ENCODE data around the gene SLC4A3.

Gene SLC4A3

GRCh38 chr2:219656526-219656925, 29.1 kb downstream of the SLC4A3 start (continued):
- TF ChIP-seq, protein P1, sequence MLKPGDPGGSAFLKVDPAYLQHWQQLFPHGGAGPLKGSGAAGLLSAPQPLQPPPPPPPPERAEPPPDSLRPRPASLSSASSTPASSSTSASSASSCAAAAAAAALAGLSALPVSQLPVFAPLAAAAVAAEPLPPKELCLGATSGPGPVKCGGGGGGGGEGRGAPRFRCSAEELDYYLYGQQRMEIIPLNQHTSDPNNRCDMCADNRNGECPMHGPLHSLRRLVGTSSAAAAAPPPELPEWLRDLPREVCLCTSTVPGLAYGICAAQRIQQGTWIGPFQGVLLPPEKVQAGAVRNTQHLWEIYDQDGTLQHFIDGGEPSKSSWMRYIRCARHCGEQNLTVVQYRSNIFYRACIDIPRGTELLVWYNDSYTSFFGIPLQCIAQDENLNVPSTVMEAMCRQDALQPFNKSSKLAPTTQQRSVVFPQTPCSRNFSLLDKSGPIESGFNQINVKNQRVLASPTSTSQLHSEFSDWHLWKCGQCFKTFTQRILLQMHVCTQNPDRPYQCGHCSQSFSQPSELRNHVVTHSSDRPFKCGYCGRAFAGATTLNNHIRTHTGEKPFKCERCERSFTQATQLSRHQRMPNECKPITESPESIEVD (tag by site-specific recombination; IDR thresholded peaks at IDR 0.05) = no peak
- TF ChIP-seq ZSCAN5A (tag by site-specific recombination; IDR thresholded peaks at IDR 0.05) (no peak), ZNF610 (tag by site-specific recombination; IDR thresholded peaks at IDR 0.05; ENCODE audit: borderline replicate concordance) (no peak), SETDB1 (IDR thresholded peaks at IDR 0.05; ENCODE audit: insufficient read length, low read length) (peak; percentile 52)

- Histone ChIP-seq H3K27ac (ENCODE audit: extremely low read depth, low read depth, low read length) (no peak overlapping the region), H3K9me3 (ENCODE audit: control insufficient read depth, insufficient read depth, low read depth, low read length) (no peaks in the 10 kb centered on the region), H3K36me3 (ENCODE audit: control insufficient read depth in 2 of 2, insufficient read depth in 1 of 2, low read length in 2 of 2) (no peaks in the 10 kb centered on the region), H3K4me3 (ENCODE audit: low read depth, low read length) (no peak overlapping the region), H3K4me1 (ENCODE audit: control insufficient read depth, insufficient read depth, low read length) (no peaks in the 10 kb centered on the region)
- POLR2A ChIA-PET = no interaction called here
- CTCF ChIA-PET = interaction anchor here (0.6 to 2.6 kb wide), 2 partner anchors 16 to 633 kb away, joined by 4 to 9 read pairs; no protein-coding TSS in a partner anchor
- TF ChIP-seq ZNF518A (tag by site-specific recombination; conservative IDR thresholded peaks at IDR 0.05; ENCODE audit: low read depth) = no peak
- TF ChIP-seq ZNF654 (tag by site-specific recombination; IDR thresholded peaks at IDR 0.05; ENCODE audit: low read depth) = no peak
- TF ChIP-seq ZBTB44 (tag by site-specific recombination; IDR thresholded peaks at IDR 0.05) = no peak
- no peak for TF ChIP-seq ZNF830 (tag by site-specific recombination; IDR thresholded peaks at IDR 0.05; ENCODE audit: low read depth)
- no peak for TF ChIP-seq OSR2 (tag by site-specific recombination; IDR thresholded peaks at IDR 0.05)
- TF ChIP-seq, protein P2, sequence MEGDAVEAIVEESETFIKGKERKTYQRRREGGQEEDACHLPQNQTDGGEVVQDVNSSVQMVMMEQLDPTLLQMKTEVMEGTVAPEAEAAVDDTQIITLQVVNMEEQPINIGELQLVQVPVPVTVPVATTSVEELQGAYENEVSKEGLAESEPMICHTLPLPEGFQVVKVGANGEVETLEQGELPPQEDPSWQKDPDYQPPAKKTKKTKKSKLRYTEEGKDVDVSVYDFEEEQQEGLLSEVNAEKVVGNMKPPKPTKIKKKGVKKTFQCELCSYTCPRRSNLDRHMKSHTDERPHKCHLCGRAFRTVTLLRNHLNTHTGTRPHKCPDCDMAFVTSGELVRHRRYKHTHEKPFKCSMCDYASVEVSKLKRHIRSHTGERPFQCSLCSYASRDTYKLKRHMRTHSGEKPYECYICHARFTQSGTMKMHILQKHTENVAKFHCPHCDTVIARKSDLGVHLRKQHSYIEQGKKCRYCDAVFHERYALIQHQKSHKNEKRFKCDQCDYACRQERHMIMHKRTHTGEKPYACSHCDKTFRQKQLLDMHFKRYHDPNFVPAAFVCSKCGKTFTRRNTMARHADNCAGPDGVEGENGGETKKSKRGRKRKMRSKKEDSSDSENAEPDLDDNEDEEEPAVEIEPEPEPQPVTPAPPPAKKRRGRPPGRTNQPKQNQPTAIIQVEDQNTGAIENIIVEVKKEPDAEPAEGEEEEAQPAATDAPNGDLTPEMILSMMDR (tag by site-specific recombination; IDR thresholded peaks at IDR 0.05) = no peak
- TF ChIP-seq ZNF548 (tag by site-specific recombination; IDR thresholded peaks at IDR 0.05) = no peak
These were observed 30.9 kb downstream of the SLC4A3 start for GRCh38 chr2:219658196-219658846.

All from HEK293 (cell line).